ENCODE measurements around the gene MPZL1. TPM values are rescaled to one million over a fixed set of nuclear protein-coding genes. Genes with fewer than 3 reads are reported as not detected.
"Not testable (repeated sequence)": the region's sequence is repeated elsewhere in the genome, so short reads cannot be mapped to it uniquely, and the experiment has no call there.

Gene MPZL1
- total and polyA plus RNA-seq, 2 donors (not counting 3 experiments of a cell fraction or from before 2014, with no cell fraction given) = 41.7 to 99.1 TPM

DNA sequence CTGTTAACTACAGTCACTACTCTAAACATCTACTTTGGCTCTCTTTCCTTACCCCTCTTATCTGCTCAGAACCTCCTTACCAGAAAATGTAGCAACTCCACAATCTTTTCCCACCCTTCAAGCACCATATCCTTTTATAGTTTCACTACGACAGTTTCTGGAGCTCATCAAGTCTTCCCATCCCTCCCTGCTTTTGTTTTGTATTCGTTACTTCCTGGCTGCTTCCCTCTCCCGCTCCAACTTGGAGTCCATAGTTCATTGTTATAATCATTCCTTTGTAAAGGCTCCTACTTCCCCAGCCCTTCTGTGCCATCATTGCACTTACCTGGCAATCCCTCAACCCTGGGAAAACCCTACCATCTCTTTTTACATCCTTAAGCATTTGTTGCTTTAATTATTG, 18.0 kb downstream of the MPZL1 start:
- Histone ChIP-seq H3K79me2 (ENCODE audit: control insufficient read depth, insufficient read depth, low read length) (peaks cover 58% of the 10 kb centered on the region), H3K4me2 (ENCODE audit: insufficient read depth, low read length) (no peak overlapping the region), H3K4me1 (ENCODE audit: control insufficient read depth, extremely low read depth, insufficient read depth, low read length) (no peaks in the 10 kb centered on the region), H3K36me3 (ENCODE audit: control insufficient read depth in 2 of 2, extremely low read depth in 1 of 2, insufficient read depth in 2 of 2, low read length in 2 of 2) (no peaks in the 10 kb centered on the region), H3K9ac (replicated peaks; ENCODE audit: extremely low read depth, insufficient read depth, low read length) (no peak overlapping the region), H3K9me3 (replicated peaks; ENCODE audit: control insufficient read depth, insufficient read depth, low read length) (no peaks in the 10 kb centered on the region), H4K20me1 (replicated peaks; ENCODE audit: control insufficient read depth, extremely low read depth, insufficient read depth, low read length) (peaks cover 6% of the 10 kb centered on the region), H3K4me3 (replicated peaks in 1 of 3; ENCODE audit: insufficient read depth in 1 of 3, low read depth in 1 of 3, low read length in 3 of 3) (no peak overlapping the region), H3K9me1 (replicated peaks; ENCODE audit: control insufficient read depth, extremely low read depth, insufficient read depth, low read length) (no peaks in the 10 kb centered on the region), H3K27ac (ENCODE audit: insufficient read depth, low read depth, low read length) (no peak overlapping the region), H3K27me3 (ENCODE audit: control insufficient read depth in 2 of 2, insufficient read depth in 2 of 2, low read length in 2 of 2) (no peaks in the 10 kb centered on the region), H2AFZ (ENCODE audit: low read depth, low read length) (no peak overlapping the region)
- DNase-seq (ENCODE audit: low read depth, low spot score) (no peak), FAIRE-seq (no peak)
- no peak for TF ChIP-seq EZH2 (IDR thresholded peaks at IDR 0.05; ENCODE audit: borderline replicate concordance, low read depth, low read length, severe bottlenecking)
- no peak for TF ChIP-seq JUN (IDR thresholded peaks at IDR 0.05; ENCODE audit: borderline replicate concordance, insufficient read depth, insufficient read length, low read depth)
- TF ChIP-seq, protein P1, sequence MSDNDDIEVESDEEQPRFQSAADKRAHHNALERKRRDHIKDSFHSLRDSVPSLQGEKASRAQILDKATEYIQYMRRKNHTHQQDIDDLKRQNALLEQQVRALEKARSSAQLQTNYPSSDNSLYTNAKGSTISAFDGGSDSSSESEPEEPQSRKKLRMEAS (IDR thresholded peaks at IDR 0.05; ENCODE audit: insufficient read depth, insufficient read length) = no peak
- TF ChIP-seq GATA2 (IDR thresholded peaks at IDR 0.05; ENCODE audit: insufficient read depth, insufficient read length, low read depth, low read length) = no peak
- TF ChIP-seq MYC (IDR thresholded peaks at IDR 0.05; ENCODE audit: low read depth, low read length) = no peak
- no peak for TF ChIP-seq POLR2A (IDR thresholded peaks at IDR 0.05; ENCODE audit: low read depth, low read length)
- TF ChIP-seq, protein P2, sequence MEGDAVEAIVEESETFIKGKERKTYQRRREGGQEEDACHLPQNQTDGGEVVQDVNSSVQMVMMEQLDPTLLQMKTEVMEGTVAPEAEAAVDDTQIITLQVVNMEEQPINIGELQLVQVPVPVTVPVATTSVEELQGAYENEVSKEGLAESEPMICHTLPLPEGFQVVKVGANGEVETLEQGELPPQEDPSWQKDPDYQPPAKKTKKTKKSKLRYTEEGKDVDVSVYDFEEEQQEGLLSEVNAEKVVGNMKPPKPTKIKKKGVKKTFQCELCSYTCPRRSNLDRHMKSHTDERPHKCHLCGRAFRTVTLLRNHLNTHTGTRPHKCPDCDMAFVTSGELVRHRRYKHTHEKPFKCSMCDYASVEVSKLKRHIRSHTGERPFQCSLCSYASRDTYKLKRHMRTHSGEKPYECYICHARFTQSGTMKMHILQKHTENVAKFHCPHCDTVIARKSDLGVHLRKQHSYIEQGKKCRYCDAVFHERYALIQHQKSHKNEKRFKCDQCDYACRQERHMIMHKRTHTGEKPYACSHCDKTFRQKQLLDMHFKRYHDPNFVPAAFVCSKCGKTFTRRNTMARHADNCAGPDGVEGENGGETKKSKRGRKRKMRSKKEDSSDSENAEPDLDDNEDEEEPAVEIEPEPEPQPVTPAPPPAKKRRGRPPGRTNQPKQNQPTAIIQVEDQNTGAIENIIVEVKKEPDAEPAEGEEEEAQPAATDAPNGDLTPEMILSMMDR (IDR thresholded peaks at IDR 0.05; ENCODE audit: extremely low read depth in 1 of 2, insufficient read depth in 1 of 2, low read depth in 1 of 2, low read length in 2 of 2) = no peak
- TF ChIP-seq FOS (IDR thresholded peaks at IDR 0.05; ENCODE audit: borderline replicate concordance, insufficient read depth, low read length) = no peak
- no peak for TF ChIP-seq POLR2AphosphoS5 (IDR thresholded peaks at IDR 0.05; ENCODE audit: insufficient read depth, low read depth, low read length)
- intact Hi-C loops (cut with micrococcal nuclease) = no loop called here
- no TSS peak for BruUV-seq (replicated peaks)
- dilution Hi-C loops (cut with MboI; ENCODE audit: extremely low pct_ligation_motif_present, low sequenced_read_pairs) = no loop called here
- ChIA-PET POLR2A (no interaction called here), CTCF (interaction anchor here (0.8 to 1.8 kb wide), 2 partner anchors 17 to 342 kb away, joined by 3 to 5 read pairs; no protein-coding TSS in a partner anchor)

DNA sequence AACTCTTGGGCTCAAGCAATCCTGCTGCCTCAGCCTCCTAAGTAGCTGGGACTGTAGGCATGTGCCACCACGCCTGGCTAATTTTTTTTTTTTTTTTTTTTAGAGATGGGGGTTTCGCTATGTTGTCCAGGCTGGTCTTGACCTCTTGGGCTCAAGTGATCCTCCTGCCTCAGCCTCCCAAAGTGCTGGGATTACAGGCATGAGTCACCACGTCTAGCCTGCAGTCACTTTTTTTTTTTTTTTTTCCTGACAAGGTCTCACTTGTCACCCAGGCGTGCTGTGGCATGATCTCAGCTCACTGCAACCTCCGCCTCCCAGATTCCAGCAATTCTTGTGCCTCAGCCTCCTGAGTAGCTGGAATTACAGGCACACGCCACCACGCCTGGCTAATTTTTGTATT, 19.3 kb downstream of the MPZL1 start:
- CTCF ChIA-PET; dilution Hi-C loops (cut with MboI; ENCODE audit: extremely low pct_ligation_motif_present, low sequenced_read_pairs); H3K9me3 ChIP-seq (replicated peaks; ENCODE audit: control insufficient read depth, insufficient read depth, low read length); H3K27me3 ChIP-seq (ENCODE audit: control insufficient read depth in 2 of 2, insufficient read depth in 2 of 2, low read length in 2 of 2); H3K36me3 ChIP-seq (ENCODE audit: control insufficient read depth in 2 of 2, extremely low read depth in 1 of 2, insufficient read depth in 2 of 2, low read length in 2 of 2); H3K27ac ChIP-seq (ENCODE audit: insufficient read depth, low read depth, low read length); H3K4me3 ChIP-seq (replicated peaks in 1 of 3; ENCODE audit: insufficient read depth in 1 of 3, low read depth in 1 of 3, low read length in 3 of 3); H3K4me2 ChIP-seq (ENCODE audit: insufficient read depth, low read length); H3K9ac ChIP-seq (replicated peaks; ENCODE audit: extremely low read depth, insufficient read depth, low read length); FAIRE-seq; H2AFZ ChIP-seq (ENCODE audit: low read depth, low read length); intact Hi-C loops (cut with micrococcal nuclease); DNase-seq (ENCODE audit: low read depth, low spot score); BruUV-seq (replicated peaks); H4K20me1 ChIP-seq (replicated peaks; ENCODE audit: control insufficient read depth, extremely low read depth, insufficient read depth, low read length); H3K9me1 ChIP-seq (replicated peaks; ENCODE audit: control insufficient read depth, extremely low read depth, insufficient read depth, low read length); H3K4me1 ChIP-seq (ENCODE audit: control insufficient read depth, extremely low read depth, insufficient read depth, low read length): not testable (repeated sequence)
- peaks cover 56% of the 10 kb centered on the region for H3K79me2 ChIP-seq (ENCODE audit: control insufficient read depth, insufficient read depth, low read length)
- POLR2A ChIA-PET = interaction anchor here (0.7 kb wide), 1 partner anchor 27 kb away, joined by 6 read pairs; no protein-coding TSS in a partner anchor
